Mammary epithelial cell (primary cell): Measurements from ENCODE around the gene ZNF28.
"Not testable (repeated sequence)": the region's sequence is repeated elsewhere in the genome, so short reads cannot be mapped to it uniquely, and the experiment has no call there.

ENCODE experiments used
- EZH2 ChIP-seq: IDR thresholded peaks from 2 replicates; pipeline ENCODE4 v1.6.1; 2012; ENCODE audit warnings: low read length, inconsistent platforms, borderline replicate concordance
- TF ChIP-seq, protein P1 (sequence below), 2 donors: IDR thresholded peaks in 1 of 2; conservative IDR thresholded peaks in 1 of 2; 2 replicates each; pipeline ENCODE4 v1.5.1; 2011 to 2012; ENCODE audit warnings: inconsistent platforms in 2 of 2, low read length in 2 of 2, mild to moderate bottlenecking in 2 of 2, control low read depth in 1 of 2, low read depth in 1 of 2; ENCODE audit not compliant: insufficient read depth in 1 of 2; ENCODE audit errors: extremely low read depth in 1 of 2

DNA sequence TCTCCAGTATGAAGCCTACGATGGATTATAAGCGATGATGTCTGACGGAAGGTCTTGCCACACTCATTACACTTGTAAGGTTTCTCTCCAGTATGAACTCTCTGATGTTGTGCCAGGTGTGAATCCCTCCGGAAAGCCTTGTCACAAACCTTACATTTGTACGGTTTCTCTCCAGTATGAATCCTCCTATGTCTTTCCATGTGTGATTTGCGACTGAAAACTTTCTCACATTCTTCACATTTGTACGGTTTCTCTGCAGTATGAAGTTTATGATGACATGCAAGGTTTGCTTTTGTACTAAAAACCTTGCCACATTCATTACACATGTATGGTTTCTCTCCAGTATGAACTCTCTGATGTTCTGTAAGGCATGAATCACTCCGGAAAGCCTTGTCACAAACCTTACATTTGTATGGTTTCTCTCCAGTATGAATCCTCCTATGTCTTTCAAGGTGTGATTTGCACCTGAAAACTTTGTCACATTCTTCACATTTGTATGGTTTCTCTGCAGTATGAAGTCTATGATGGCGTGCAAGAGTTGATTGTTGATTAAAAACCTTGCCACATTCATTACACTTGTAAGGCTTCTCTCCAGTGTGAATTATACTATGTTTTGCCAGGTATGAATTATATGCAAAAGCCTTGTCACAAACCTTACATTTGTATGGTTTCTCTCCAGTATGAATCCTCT, 21.3 kb downstream of the ZNF28 start:
- TF ChIP-seq, protein P1, sequence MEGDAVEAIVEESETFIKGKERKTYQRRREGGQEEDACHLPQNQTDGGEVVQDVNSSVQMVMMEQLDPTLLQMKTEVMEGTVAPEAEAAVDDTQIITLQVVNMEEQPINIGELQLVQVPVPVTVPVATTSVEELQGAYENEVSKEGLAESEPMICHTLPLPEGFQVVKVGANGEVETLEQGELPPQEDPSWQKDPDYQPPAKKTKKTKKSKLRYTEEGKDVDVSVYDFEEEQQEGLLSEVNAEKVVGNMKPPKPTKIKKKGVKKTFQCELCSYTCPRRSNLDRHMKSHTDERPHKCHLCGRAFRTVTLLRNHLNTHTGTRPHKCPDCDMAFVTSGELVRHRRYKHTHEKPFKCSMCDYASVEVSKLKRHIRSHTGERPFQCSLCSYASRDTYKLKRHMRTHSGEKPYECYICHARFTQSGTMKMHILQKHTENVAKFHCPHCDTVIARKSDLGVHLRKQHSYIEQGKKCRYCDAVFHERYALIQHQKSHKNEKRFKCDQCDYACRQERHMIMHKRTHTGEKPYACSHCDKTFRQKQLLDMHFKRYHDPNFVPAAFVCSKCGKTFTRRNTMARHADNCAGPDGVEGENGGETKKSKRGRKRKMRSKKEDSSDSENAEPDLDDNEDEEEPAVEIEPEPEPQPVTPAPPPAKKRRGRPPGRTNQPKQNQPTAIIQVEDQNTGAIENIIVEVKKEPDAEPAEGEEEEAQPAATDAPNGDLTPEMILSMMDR (conservative IDR thresholded peaks at IDR 0.05 in 1 of 2, IDR thresholded peaks at IDR 0.05 in 1 of 2; ENCODE audit: extremely low read depth in 1 of 2, insufficient read depth in 1 of 2, low read depth in 1 of 2, low read length in 2 of 2), result not testable (repeated sequence)
- not testable (repeated sequence) for TF ChIP-seq EZH2
